ENCODE measurements around the gene USH1C. TPM values are rescaled to one million over a fixed set of nuclear protein-coding genes. Genes with fewer than 3 reads are reported as not detected.
A peak's percentile ranks its signal among the peaks of the same experiment; 100 is the strongest.

USH1C gene
- total RNA-seq, 3 donors from 2014 or later (not counting 1 experiment from before 2014, with no cell fraction given): not detected

GRCh38 chr11:17563231-17563646 lies 19.0 kb upstream of the USH1C start:
- Histone ChIP-seq H3K27ac (ENCODE audit: low read length) (no peak overlapping the region), H3K36me3 (ENCODE audit: control insufficient read depth, insufficient read depth, low read length) (no peaks in the 10 kb centered on the region), H3K4me1 (ENCODE audit: control insufficient read depth, insufficient read depth, low read length) (no peaks in the 10 kb centered on the region), H3K9me3 (ENCODE audit: control insufficient read depth, insufficient read depth, low read length) (no peaks in the 10 kb centered on the region), H3K4me3 (ENCODE audit: low read length) (no peak overlapping the region), H3K27me3 (ENCODE audit: control insufficient read depth, insufficient read depth, low read length) (no peaks in the 10 kb centered on the region)
- Mint-ChIP-seq H3K36me3 (no peaks in the 10 kb centered on the region), H3K4me1 (peaks cover 0 to 5% of the 10 kb centered on the region in 2 donors), H3K27ac (no peak overlapping the region), H3K27me3 (ENCODE audit: low read depth in 2 of 2) (no peaks in the 10 kb centered on the region), H3K4me3 (no peak overlapping the region), H3K9me3 (no peaks in the 10 kb centered on the region)
- DNase-seq: no peak
- intact Hi-C loops (cut with micrococcal nuclease): no loop called here
- no peak for TF ChIP-seq CTCF (IDR thresholded peaks at IDR 0.05)
- ATAC-seq: no peak

GRCh38 chr11:17561526-17561925 lies 17.3 kb upstream of the USH1C start:
- Mint-ChIP-seq H3K4me1 (peaks cover 0 to 5% of the 10 kb centered on the region in 2 donors), H3K4me3 (no peak overlapping the region), H3K9me3 (no peaks in the 10 kb centered on the region), H3K27ac (no peak overlapping the region), H3K36me3 (no peaks in the 10 kb centered on the region), H3K27me3 (ENCODE audit: low read depth in 2 of 2) (no peaks in the 10 kb centered on the region)
- 90% methylated on average over 9 of the region's 9 CpGs for WGBS (ENCODE audit: insufficient coverage)
- ATAC-seq: no peak
- Histone ChIP-seq H3K9me3 (ENCODE audit: control insufficient read depth, insufficient read depth, low read length) (no peaks in the 10 kb centered on the region), H3K4me3 (ENCODE audit: low read length) (no peak overlapping the region), H3K27ac (ENCODE audit: low read length) (no peak overlapping the region), H3K27me3 (ENCODE audit: control insufficient read depth, insufficient read depth, low read length) (no peaks in the 10 kb centered on the region), H3K4me1 (ENCODE audit: control insufficient read depth, insufficient read depth, low read length) (no peaks in the 10 kb centered on the region), H3K36me3 (ENCODE audit: control insufficient read depth, insufficient read depth, low read length) (no peaks in the 10 kb centered on the region)
- no peak for DNase-seq
- intact Hi-C loops (cut with micrococcal nuclease): no loop called here
- no peak for TF ChIP-seq CTCF (IDR thresholded peaks at IDR 0.05)

GRCh38 chr11:17561111-17561415 lies 16.8 kb upstream of the USH1C start:
- WGBS (ENCODE audit: insufficient coverage): 93% methylated on average over 4 of the region's 4 CpGs
- no peak for TF ChIP-seq CTCF (IDR thresholded peaks at IDR 0.05)
- Mint-ChIP-seq H3K4me1 (peaks cover 0 to 5% of the 10 kb centered on the region in 2 donors), H3K4me3 (no peak overlapping the region), H3K27ac (no peak overlapping the region), H3K27me3 (ENCODE audit: low read depth in 2 of 2) (peaks cover 0 to 3% of the 10 kb centered on the region in 2 donors), H3K9me3 (no peaks in the 10 kb centered on the region), H3K36me3 (no peaks in the 10 kb centered on the region)
- DNase-seq (peak in 1 of 2 donors; percentile 1), ATAC-seq (no peak)
- Histone ChIP-seq H3K27me3 (ENCODE audit: control insufficient read depth, insufficient read depth, low read length) (no peaks in the 10 kb centered on the region), H3K4me3 (ENCODE audit: low read length) (no peak overlapping the region), H3K27ac (ENCODE audit: low read length) (no peak overlapping the region), H3K9me3 (ENCODE audit: control insufficient read depth, insufficient read depth, low read length) (no peaks in the 10 kb centered on the region), H3K4me1 (ENCODE audit: control insufficient read depth, insufficient read depth, low read length) (no peaks in the 10 kb centered on the region), H3K36me3 (ENCODE audit: control insufficient read depth, insufficient read depth, low read length) (no peaks in the 10 kb centered on the region)
- intact Hi-C loops (cut with micrococcal nuclease): no loop called here

- H3K27ac Mint-ChIP-seq: no peak overlapping the region
- WGBS (ENCODE audit: insufficient coverage): 81% methylated on average over 12 of the region's 12 CpGs
- H3K4me3 ChIP-seq (ENCODE audit: low read length): no peak overlapping the region
- no peaks in the 10 kb centered on the region for H3K27me3 ChIP-seq (ENCODE audit: control insufficient read depth, insufficient read depth, low read length)
- no peak for ATAC-seq
- TF ChIP-seq CTCF (IDR thresholded peaks at IDR 0.05): no peak
- H3K4me3 Mint-ChIP-seq: no peak overlapping the region
- no peaks in the 10 kb centered on the region for H3K36me3 Mint-ChIP-seq
- peaks cover 0 to 5% of the 10 kb centered on the region in 2 donors for H3K4me1 Mint-ChIP-seq
- H3K36me3 ChIP-seq (ENCODE audit: control insufficient read depth, insufficient read depth, low read length): no peaks in the 10 kb centered on the region
- no peaks in the 10 kb centered on the region for H3K9me3 ChIP-seq (ENCODE audit: control insufficient read depth, insufficient read depth, low read length)
- H3K4me1 ChIP-seq (ENCODE audit: control insufficient read depth, insufficient read depth, low read length): no peaks in the 10 kb centered on the region
- intact Hi-C loops (cut with micrococcal nuclease): no loop called here
- H3K27me3 Mint-ChIP-seq (ENCODE audit: low read depth in 2 of 2): peaks cover 0 to 3% of the 10 kb centered on the region in 2 donors
- no peak for DNase-seq
- H3K27ac ChIP-seq (ENCODE audit: low read length): no peak overlapping the region
- H3K9me3 Mint-ChIP-seq: no peaks in the 10 kb centered on the region
These were observed 16.3 kb upstream of the USH1C start for GRCh38 chr11:17560281-17561110.

Measured in natural killer cell (primary cell).